Esophagus (tissue), 2 donors: ENCODE results near the gene TOX2. TPM values are rescaled to one million over a fixed set of nuclear protein-coding genes. Genes with fewer than 3 reads are reported as not detected.

Experiments used
- H3K27ac ChIP-seq, 2 donors: one replicate each; pipeline ENCODE4 v1.5.1; 2013; ENCODE audit warnings: low read depth in 2 of 2, mild to moderate bottlenecking in 2 of 2, inconsistent platforms in 1 of 2, low read length in 1 of 2, moderate library complexity in 1 of 2
- H3K27me3 ChIP-seq, 2 donors: one replicate each; pipeline ENCODE4 v1.6.1; 2013; ENCODE audit warnings: low read length in 2 of 2, control low read depth in 1 of 2, mild to moderate bottlenecking in 1 of 2; ENCODE audit not compliant: insufficient read depth in 2 of 2, control insufficient read depth in 1 of 2
- H3K36me3 ChIP-seq, 2 donors: one replicate each; pipeline ENCODE4 v1.6.1; 2013; ENCODE audit warnings: low read length in 1 of 2; ENCODE audit not compliant: control insufficient read depth in 2 of 2, insufficient read depth in 2 of 2
- H3K4me1 ChIP-seq, 2 donors: one replicate each; pipeline ENCODE4 v1.6.1; 2013; ENCODE audit warnings: low read length in 1 of 2; ENCODE audit not compliant: control insufficient read depth in 2 of 2, insufficient read depth in 2 of 2
- H3K4me3 ChIP-seq, 2 donors: one replicate each; pipeline ENCODE4 v1.5.1; 2013; ENCODE audit warnings: low read length in 2 of 2, mild to moderate bottlenecking in 2 of 2, low read depth in 1 of 2, moderate library complexity in 1 of 2
- H3K9me3 ChIP-seq, 2 donors: one replicate each; pipeline ENCODE4 v1.6.1; 2013; ENCODE audit warnings: mild to moderate bottlenecking in 2 of 2, low read depth in 1 of 2, low read length in 1 of 2, moderate library complexity in 1 of 2; ENCODE audit not compliant: control insufficient read depth in 2 of 2, insufficient read depth in 1 of 2
- WGBS, 2 donors: extraction: QIAGEN DNeasy Blood & Tissue Kit; methylation state at CpG; one replicate each; pipeline ENCODE4 v1.1.7; 2013; 5-methylcytosine and 5-hydroxymethylcytosine counted together
- polyA plus RNA-seq, 2 donors: library from polyadenylated mRNA; stranded (reverse); fragments of 200-250 nt; gene quantifications; one replicate each; pipeline ENCODE4 v1.2.3, GENCODE V29; 2013
- donor health status: healthy with polysubstance abuse.
- donor health status: Bipolar disorder and iron deficiency.

TOX2 gene
- polyA plus RNA-seq, 2 donors = 6.9 to 10.5 TPM

- Histone ChIP-seq H3K4me1 (peaks cover 0 to 4% of the 10 kb centered on the region in 2 donors), H3K4me3 (no peak overlapping the region), H3K27me3 (no peaks in the 10 kb centered on the region), H3K36me3 (no peaks in the 10 kb centered on the region), H3K9me3 (no peaks in the 10 kb centered on the region), H3K27ac (no peak overlapping the region)
- WGBS, 2 donors = 74 to 86% methylated on average over 2 of the region's 2 CpGs
Measured at GRCh38 chr20:43972051-43972450, 57.4 kb downstream of the TOX2 start.

GRCh38 chr20:43972692-43973091 is 58.0 kb downstream of the TOX2 start:
- WGBS, 2 donors = 90 to 91% methylated on average over 2 of the region's 2 CpGs
- Histone ChIP-seq H3K4me3 (no peak overlapping the region), H3K4me1 (peaks cover 0 to 4% of the 10 kb centered on the region in 2 donors), H3K36me3 (no peaks in the 10 kb centered on the region), H3K27me3 (no peaks in the 10 kb centered on the region), H3K9me3 (no peaks in the 10 kb centered on the region), H3K27ac (no peak overlapping the region)

GRCh38 chr20:43973231-43973630 is 58.6 kb downstream of the TOX2 start:
- no peak overlapping the region for H3K4me3 ChIP-seq
- no peak overlapping the region for H3K27ac ChIP-seq
- H3K4me1 ChIP-seq = peaks cover 0 to 4% of the 10 kb centered on the region in 2 donors
- no peaks in the 10 kb centered on the region for H3K36me3 ChIP-seq
- 83 to 89% methylated on average over 6 of the region's 6 CpGs for WGBS, 2 donors
- H3K27me3 ChIP-seq = no peaks in the 10 kb centered on the region
- H3K9me3 ChIP-seq = no peaks in the 10 kb centered on the region

GRCh38 chr20:43973671-43974450 is 59.2 kb downstream of the TOX2 start:
- Histone ChIP-seq H3K4me1 (peaks cover 0 to 4% of the 10 kb centered on the region in 2 donors), H3K27ac (no peak overlapping the region), H3K9me3 (no peaks in the 10 kb centered on the region), H3K27me3 (no peaks in the 10 kb centered on the region), H3K36me3 (no peaks in the 10 kb centered on the region), H3K4me3 (no peak overlapping the region)
- WGBS, 2 donors = 81 to 82% methylated on average over 8 of the region's 8 CpGs

GRCh38 chr20:43974695-43975094 is 60.0 kb downstream of the TOX2 start:
- Histone ChIP-seq H3K27me3 (no peaks in the 10 kb centered on the region), H3K4me1 (peaks cover 0 to 4% of the 10 kb centered on the region in 2 donors), H3K27ac (no peak overlapping the region), H3K36me3 (no peaks in the 10 kb centered on the region), H3K4me3 (no peak overlapping the region), H3K9me3 (no peaks in the 10 kb centered on the region)
- WGBS, 2 donors = 60 to 89% methylated on average over 5 of the region's 5 CpGs

- peaks cover 0 to 4% of the 10 kb centered on the region in 2 donors for H3K4me1 ChIP-seq
- no peak overlapping the region for H3K4me3 ChIP-seq
- WGBS, 2 donors = 59 to 61% methylated on average over 6 of the region's 6 CpGs
- H3K9me3 ChIP-seq = no peaks in the 10 kb centered on the region
- H3K36me3 ChIP-seq = no peaks in the 10 kb centered on the region
- H3K27me3 ChIP-seq = no peaks in the 10 kb centered on the region
- H3K27ac ChIP-seq = no peak overlapping the region
Measured at GRCh38 chr20:43975096-43975768, 60.6 kb downstream of the TOX2 start.

- no peaks in the 10 kb centered on the region for H3K9me3 ChIP-seq
- 89 to 94% methylated on average over 7 of the region's 7 CpGs for WGBS, 2 donors
- H3K4me1 ChIP-seq = peaks cover 0 to 4% of the 10 kb centered on the region in 2 donors
- H3K36me3 ChIP-seq = no peaks in the 10 kb centered on the region
- no peak overlapping the region for H3K4me3 ChIP-seq
- H3K27ac ChIP-seq = no peak overlapping the region
- H3K27me3 ChIP-seq = no peaks in the 10 kb centered on the region
Measured at GRCh38 chr20:43976547-43976946, 61.9 kb downstream of the TOX2 start.

- 67 to 83% methylated on average over 8 of the region's 8 CpGs for WGBS, 2 donors
- Histone ChIP-seq H3K27me3 (no peaks in the 10 kb centered on the region), H3K36me3 (no peaks in the 10 kb centered on the region), H3K27ac (no peak overlapping the region), H3K4me3 (no peak overlapping the region), H3K9me3 (no peaks in the 10 kb centered on the region), H3K4me1 (peaks cover 0 to 4% of the 10 kb centered on the region in 2 donors)
Measured at GRCh38 chr20:43977252-43977651, 62.6 kb downstream of the TOX2 start.

- Histone ChIP-seq H3K27me3 (no peaks in the 10 kb centered on the region), H3K27ac (no peak overlapping the region), H3K4me1 (peaks cover 2 to 4% of the 10 kb centered on the region in 2 donors), H3K36me3 (no peaks in the 10 kb centered on the region), H3K9me3 (no peaks in the 10 kb centered on the region), H3K4me3 (no peak overlapping the region)
- WGBS, 2 donors = 63 to 77% methylated on average over 3 of the region's 3 CpGs
Measured at GRCh38 chr20:43977962-43978361, 63.3 kb downstream of the TOX2 start.
